ENCODE measurements around the gene C12orf57.
"Not testable (repeated sequence)": the region's sequence is repeated elsewhere in the genome, so short reads cannot be mapped to it uniquely, and the experiment has no call there.

Gene C12orf57

DNA sequence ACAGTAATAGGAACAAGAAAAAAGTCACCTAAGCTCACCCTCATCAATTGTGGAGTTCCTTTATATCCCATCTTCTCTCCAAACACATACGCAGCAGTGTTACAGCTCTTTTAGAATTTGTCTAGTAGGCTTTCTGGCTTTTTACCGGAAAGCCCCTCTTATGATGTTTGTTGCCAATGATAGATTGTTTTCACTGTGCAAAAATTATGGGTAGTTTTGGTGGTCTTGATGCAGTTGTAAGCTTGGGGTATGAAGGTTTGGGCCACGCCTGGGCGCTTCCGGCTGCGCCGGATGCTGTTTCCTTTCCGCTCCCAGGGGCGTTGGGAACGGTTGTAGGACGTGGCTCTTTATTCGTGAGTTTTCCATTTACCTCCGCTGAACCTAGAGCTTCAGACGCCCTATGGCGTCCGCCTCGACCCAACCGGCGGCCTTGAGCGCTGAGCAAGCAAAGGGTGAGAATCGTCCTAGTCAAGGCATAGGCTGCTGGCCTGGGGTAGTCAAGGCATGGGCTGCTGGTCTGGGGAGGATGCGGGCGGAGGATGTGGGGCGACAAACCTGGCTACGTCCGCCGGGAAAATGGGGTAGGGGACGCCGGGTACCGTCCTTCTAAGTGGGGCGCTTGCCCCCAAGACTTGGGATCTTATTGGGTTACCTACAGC, at the start of gene C12orf57, which contains the start of gene RNU7-1:
C12orf57 (plus strand) TSS at position 301 of the 659 bp plus-strand sequence; CDS start at position 401, 100 bp downstream.
RNU7-1 (plus strand) TSS at position 95 of the 659 bp plus-strand sequence.
- in situ Hi-C loops (cut with MboI; ENCODE audit: low sequenced_read_pairs), result loop anchor here (25.0 kb wide), 1 partner anchor 168 kb away; the partner anchor contains the start of gene C1RL

DNA sequence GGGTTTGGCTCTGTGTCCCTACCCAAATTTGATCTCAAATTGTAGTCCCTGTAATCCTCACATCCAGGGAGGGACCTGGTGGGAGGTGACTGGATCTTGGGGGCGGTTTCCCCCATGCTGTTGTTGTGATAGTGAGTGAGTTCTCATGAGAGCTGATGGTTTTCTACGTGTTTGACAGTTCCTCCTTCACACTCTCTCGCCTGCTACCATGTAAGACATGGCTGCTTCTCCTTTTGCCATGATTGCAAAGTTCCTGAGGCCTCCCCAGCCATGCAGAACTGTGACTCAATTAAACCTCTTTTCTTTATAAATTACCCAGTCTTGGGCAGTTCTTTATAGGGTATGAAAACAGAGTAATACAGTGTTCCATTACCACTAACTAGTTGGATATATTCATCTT, 49.5 kb upstream of the C12orf57 start:
- in situ Hi-C loops (cut with MboI; ENCODE audit: low sequenced_read_pairs), result no loop called here

- in situ Hi-C loops (cut with MboI; ENCODE audit: low sequenced_read_pairs), result no loop called here
These were observed 46.9 kb upstream of the C12orf57 start for GRCh38 chr12:6896846-6897435.

GRCh38 chr12:6899427-6899826, 44.4 kb upstream of the C12orf57 start:
- in situ Hi-C loops (cut with MboI; ENCODE audit: low sequenced_read_pairs), result no loop called here

DNA sequence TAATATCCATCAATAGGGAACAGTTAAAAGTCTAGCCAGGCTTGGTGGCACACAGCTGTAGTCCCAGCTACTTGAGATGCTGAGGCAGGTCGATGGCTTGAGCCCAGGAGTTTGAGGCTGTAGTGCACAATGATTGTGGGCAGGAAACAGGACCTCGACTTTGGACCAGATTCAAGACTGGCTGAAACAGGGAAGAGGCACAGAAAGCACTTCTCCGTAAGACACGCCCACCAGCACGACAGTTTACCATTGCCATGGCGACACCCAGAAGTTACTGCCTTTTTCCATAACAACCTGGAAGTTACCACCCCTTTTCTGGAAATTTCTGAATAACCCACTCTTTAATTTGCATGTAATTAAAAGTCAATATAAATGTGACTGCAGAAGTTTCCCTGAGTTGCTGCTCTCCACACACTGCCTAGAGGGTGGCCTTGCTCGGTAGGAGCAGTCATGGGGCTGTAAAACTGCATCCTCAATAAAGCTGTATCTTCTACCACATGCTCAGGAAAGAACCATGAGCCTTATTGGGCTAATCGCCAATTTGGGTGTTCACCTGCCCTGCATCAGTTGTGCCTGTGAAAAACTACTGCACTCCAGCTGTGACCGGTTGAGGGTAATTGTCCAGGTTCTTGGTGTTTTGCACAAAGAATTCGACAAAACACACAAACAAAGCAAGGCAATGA, 43.8 kb upstream of the C12orf57 start:
- in situ Hi-C loops (cut with MboI; ENCODE audit: low sequenced_read_pairs), result no loop called here

DNA sequence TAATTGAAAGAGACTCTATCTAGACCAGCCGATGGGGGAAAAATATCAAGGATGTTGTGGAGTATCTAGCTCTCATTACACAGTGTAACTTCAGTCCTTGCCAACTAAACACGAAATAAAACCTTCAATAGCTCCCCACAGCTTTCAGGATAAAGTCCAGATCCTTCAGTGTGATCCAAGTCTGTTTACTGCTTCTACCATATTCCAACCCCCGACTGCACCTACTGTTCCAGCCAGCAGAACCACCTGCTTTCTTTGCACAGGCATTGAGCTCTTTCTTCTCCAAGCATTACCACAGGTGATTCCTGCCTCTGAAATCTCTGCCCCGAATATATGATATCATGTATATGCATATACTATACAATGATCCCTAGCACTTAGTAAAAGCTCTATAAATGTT, 41.4 kb upstream of the C12orf57 start:
- in situ Hi-C loops (cut with MboI; ENCODE audit: low sequenced_read_pairs), result no loop called here

DNA sequence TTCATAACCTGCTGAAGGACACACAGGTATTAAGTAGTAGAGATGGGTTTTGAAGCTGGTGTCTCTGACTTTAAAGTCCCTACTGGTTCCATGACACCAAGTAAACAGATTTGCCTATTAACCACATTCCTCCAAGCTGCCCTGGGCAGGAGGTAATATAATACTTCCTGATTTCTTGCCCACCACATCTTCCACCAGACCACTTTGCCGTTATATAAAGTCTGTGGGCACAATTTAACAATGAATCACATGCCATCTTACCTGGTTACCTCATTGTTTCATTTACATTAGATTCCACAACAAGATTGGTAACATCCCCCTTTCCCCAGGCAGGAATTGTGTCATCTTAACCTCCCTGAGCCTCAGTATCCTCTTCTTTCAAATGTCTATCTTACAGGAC, 40.1 kb upstream of the C12orf57 start:
- in situ Hi-C loops (cut with MboI; ENCODE audit: low sequenced_read_pairs), result no loop called here

- in situ Hi-C loops (cut with MboI; ENCODE audit: low sequenced_read_pairs), result no loop called here
These were observed 39.2 kb upstream of the C12orf57 start, which contains the start of gene LRRC23 for GRCh38 chr12:6904280-6905276. TSS of gene LRRC23 (plus strand) at chr12:6904822. CDS start at chr12:6905634, 812 bp downstream.

- in situ Hi-C loops (cut with MboI; ENCODE audit: low sequenced_read_pairs), result no loop called here
These were observed 38.3 kb upstream of the C12orf57 start for GRCh38 chr12:6905414-6906040.

DNA sequence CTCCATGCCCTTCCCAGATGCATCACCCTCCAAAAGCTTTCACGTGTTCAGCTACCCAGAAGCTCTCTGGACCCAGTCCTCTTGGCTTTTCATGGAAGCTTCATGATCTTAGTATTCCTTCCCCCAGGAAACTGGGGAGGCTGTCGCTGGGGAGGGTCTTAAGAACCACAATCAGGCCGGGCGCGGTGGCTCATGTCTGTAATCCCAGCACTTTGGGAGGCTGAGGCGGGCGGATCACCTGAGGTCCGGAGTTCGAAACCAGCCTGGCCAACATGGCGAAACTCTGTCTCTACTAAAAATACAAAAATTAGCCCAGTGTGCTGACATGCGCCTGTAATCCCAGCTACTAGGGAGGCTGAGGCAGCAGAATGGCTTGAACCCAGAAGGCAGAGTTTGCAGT, 35.7 kb upstream of the C12orf57 start:
- in situ Hi-C loops (cut with MboI; ENCODE audit: low sequenced_read_pairs), result not testable (repeated sequence)

- in situ Hi-C loops (cut with MboI; ENCODE audit: low sequenced_read_pairs), result no loop called here
These were observed 34.2 kb upstream of the C12orf57 start for GRCh38 chr12:6909421-6910145.

GRCh38 chr12:6912164-6912935, 31.5 kb upstream of the C12orf57 start:
- in situ Hi-C loops (cut with MboI; ENCODE audit: low sequenced_read_pairs), result no loop called here

DNA sequence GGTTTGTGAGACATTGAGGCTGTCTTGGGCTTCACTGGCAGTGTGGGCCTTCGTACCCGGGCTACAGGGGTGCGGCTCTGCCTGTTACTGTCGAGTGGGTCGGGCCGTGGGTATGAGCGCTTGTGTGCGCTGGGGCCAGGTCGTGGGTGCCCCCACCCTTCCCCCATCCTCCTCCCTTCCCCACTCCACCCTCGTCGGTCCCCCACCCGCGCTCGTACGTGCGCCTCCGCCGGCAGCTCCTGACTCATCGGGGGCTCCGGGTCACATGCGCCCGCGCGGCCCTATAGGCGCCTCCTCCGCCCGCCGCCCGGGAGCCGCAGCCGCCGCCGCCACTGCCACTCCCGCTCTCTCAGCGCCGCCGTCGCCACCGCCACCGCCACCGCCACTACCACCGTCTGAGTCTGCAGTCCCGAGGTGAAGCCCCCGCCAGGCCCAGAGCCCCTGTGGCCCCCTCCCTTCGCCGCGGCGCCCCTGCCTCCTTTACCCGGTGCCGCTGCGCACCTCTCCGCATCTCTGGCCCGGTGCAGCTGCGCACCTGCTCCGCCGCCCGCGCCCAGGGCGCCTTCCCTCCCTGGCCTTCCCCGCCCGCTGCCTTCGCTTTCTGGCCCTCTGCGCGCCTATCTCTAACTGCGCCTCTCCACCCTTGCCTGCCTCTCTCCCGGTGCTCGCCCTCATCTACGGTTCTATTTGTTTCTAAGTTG, 29.4 kb upstream of the C12orf57 start, which contains the start of gene ENO2:
ENO2 (plus strand) TSS at position 335 of the 701 bp plus-strand sequence. CDS start 1,253 bp downstream, outside the sequence.
- in situ Hi-C loops (cut with MboI; ENCODE audit: low sequenced_read_pairs), result no loop called here

GRCh38 chr12:6914947-6915788, 28.7 kb upstream of the C12orf57 start:
- in situ Hi-C loops (cut with MboI; ENCODE audit: low sequenced_read_pairs), result no loop called here

DNA sequence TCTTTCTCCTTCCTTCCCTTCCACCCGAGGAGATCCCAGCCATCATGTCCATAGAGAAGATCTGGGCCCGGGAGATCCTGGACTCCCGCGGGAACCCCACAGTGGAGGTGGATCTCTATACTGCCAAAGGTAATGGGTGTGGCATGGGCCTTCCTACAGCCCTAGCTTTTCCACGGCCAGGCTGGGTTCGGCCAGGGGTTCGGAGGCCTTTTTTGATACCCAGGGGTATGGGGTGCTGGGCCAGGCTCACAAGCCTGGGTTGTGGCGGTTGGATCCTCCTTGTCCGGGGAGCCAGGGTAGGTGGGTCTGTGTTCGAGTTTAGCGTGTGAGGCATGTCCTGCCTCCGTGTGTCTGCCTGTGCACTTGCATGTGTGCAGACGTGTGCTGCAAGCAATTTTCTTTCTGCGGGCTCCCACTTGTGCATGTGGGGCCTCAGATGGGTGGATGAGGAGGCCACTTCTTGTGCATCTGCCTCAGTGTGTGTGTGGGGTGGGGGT, 28.0 kb upstream of the C12orf57 start:
- in situ Hi-C loops (cut with MboI; ENCODE audit: low sequenced_read_pairs), result no loop called here

- in situ Hi-C loops (cut with MboI; ENCODE audit: low sequenced_read_pairs), result no loop called here
These were observed 27.2 kb upstream of the C12orf57 start for GRCh38 chr12:6916426-6917200.
